HEK293 (cell line): Measurements from ENCODE around the gene EIF4ENIF1.

ENCODE experiments used
- CTCF ChIP-seq: fragments of 450-650 bp; formaldehyde crosslinking; IDR thresholded peaks from 2 replicates; pipeline ENCODE4 v1.5.1; 2016; ENCODE audit warnings: missing biosample characterization, missing genetic modification characterization
- REPIN1 ChIP-seq: fragments of 450-650 bp; formaldehyde crosslinking; IDR thresholded peaks from 2 replicates; pipeline ENCODE4 v1.5.1; 2017; ENCODE audit warnings: missing biosample characterization, missing genetic modification characterization, low read depth
- ZNF140 ChIP-seq: fragments of 450-650 bp; formaldehyde crosslinking; IDR thresholded peaks from 2 replicates; pipeline ENCODE4 v1.5.1; 2016; ENCODE audit warnings: missing biosample characterization, missing genetic modification characterization
- TF ChIP-seq, protein P1 (sequence below): fragments of 450-650 bp; IDR thresholded peaks from 2 replicates; pipeline ENCODE4 v1.5.1; 2018; ENCODE audit warnings: missing biosample characterization, mild to moderate bottlenecking, missing genetic modification characterization

DNA sequence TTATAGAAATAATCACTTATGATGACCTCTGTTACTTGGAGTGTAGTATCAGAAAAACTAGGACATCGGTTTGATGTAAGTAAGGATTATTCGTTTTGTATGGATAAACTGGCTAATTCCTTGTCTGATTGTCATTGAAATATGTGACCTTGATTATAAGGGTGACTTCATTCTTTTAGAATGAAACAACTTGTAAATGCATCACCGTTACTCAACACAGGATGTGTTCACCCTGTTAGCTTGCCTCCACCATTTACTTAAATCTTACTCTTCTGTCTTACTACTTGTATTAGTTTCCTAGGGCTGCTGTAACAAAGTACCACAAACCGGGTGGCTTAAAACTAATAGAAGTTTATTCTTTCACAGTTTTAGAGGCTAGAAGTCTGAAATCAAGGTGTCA is 14.6 kb upstream of the EIF4ENIF1 start:
- TF ChIP-seq REPIN1 (tag by site-specific recombination), result no peak
- TF ChIP-seq CTCF (tag by site-specific recombination), result no peak
- TF ChIP-seq, protein P1, sequence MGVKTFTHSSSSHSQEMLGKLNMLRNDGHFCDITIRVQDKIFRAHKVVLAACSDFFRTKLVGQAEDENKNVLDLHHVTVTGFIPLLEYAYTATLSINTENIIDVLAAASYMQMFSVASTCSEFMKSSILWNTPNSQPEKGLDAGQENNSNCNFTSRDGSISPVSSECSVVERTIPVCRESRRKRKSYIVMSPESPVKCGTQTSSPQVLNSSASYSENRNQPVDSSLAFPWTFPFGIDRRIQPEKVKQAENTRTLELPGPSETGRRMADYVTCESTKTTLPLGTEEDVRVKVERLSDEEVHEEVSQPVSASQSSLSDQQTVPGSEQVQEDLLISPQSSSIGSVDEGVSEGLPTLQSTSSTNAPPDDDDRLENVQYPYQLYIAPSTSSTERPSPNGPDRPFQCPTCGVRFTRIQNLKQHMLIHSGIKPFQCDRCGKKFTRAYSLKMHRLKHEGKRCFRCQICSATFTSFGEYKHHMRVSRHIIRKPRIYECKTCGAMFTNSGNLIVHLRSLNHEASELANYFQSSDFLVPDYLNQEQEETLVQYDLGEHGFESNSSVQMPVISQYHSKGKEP, result no peak
- no peak for TF ChIP-seq ZNF140 (tag by site-specific recombination)
